22Rv1 (cell line): ENCODE measurements around the gene FADS3.

Experiments
- H3K27ac ChIP-seq: fragments of 450-650 bp; 2 replicates; pipeline ENCODE4 v1.5.1; 2017
- ZFX ChIP-seq: fragments of 450-650 bp; IDR thresholded peaks from 2 replicates; pipeline ENCODE4 v1.6.1; 2017; ENCODE audit warnings: antibody characterized with exemption, borderline replicate concordance
- TF ChIP-seq, protein P1 (sequence below): fragments of 450-650 bp; IDR thresholded peaks from 2 replicates; pipeline ENCODE4 v1.5.1; 2017; ENCODE audit warnings: mild to moderate bottlenecking

FADS3 gene

DNA sequence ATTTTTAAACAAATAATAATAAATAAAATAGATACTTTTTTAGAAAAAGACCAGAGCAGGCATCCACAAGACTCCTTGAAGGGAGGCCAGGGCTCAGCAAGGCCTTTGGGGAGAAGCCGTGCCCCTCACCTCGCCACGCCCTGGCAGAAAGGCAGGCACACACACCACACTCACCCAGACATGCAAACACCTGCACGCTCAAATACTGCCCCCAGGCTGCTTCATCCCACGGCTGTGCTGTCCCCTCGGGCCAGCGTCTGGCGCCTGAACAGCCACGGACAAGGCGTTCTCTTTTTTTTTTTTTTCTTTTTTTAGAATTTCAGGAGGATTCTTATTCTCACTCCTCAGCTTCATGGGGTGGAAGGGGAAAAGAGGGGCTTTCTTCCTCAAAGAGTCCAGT, 1.5 kb downstream of the FADS3 start:
- no peak overlapping the region for H3K27ac ChIP-seq
- TF ChIP-seq, protein P1, sequence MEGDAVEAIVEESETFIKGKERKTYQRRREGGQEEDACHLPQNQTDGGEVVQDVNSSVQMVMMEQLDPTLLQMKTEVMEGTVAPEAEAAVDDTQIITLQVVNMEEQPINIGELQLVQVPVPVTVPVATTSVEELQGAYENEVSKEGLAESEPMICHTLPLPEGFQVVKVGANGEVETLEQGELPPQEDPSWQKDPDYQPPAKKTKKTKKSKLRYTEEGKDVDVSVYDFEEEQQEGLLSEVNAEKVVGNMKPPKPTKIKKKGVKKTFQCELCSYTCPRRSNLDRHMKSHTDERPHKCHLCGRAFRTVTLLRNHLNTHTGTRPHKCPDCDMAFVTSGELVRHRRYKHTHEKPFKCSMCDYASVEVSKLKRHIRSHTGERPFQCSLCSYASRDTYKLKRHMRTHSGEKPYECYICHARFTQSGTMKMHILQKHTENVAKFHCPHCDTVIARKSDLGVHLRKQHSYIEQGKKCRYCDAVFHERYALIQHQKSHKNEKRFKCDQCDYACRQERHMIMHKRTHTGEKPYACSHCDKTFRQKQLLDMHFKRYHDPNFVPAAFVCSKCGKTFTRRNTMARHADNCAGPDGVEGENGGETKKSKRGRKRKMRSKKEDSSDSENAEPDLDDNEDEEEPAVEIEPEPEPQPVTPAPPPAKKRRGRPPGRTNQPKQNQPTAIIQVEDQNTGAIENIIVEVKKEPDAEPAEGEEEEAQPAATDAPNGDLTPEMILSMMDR, result no peak
- TF ChIP-seq ZFX, result no peak

DNA sequence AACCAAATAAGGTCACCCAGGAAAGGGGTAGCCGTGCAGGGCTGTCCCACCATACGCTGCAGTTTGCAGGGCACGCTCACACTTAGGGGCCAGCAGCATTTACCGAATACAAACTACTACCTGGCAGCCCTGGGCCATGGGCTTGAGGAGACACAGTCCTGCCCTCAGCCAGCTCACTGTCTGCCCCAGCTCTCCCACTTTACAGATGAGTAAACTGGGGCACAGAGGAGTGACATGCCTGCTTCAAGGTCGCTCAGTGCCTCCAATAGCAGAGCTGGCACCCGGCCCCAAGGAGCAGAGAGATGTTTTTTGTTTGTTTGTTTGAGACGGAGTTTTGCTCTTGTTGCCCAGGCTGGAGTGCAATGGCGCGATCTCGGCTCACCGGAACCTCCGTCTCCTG, 2.8 kb downstream of the FADS3 start:
- TF ChIP-seq, protein P1, result no peak
- no peak for TF ChIP-seq ZFX
- H3K27ac ChIP-seq, result no peak overlapping the region

DNA sequence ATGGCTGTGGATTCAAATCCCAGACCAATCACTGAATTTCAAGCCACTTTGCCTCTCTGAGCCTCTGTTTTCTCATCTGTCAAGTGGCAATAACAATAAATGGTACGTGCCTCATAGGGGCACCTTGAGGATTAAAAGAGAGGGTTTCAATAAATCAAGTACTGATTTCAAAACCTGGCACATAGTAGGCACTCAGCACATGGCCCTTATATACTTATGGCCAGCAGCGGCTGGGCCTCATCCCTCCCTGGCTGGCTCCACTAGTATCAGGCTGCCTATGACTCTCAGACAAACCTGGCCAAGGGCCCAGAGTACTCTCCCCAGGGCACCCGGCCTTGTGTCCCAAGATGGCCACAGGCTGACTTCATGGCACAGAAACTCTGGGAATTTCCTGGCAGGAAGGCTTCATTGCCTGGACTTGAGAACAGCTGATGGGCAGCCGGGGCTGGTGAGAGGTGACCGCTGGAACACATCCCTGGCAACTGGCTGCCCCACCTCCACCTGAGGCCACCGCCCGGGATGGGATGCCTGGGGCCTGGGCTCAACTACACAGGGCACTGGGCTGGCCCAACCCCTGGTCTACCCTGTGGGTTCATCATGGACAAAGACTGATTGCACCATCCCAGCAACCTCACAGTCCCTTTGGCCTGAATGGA, 3.4 kb downstream of the FADS3 start:
- TF ChIP-seq, protein P1, result no peak
- no peak for TF ChIP-seq ZFX
- H3K27ac ChIP-seq, result no peak overlapping the region

DNA sequence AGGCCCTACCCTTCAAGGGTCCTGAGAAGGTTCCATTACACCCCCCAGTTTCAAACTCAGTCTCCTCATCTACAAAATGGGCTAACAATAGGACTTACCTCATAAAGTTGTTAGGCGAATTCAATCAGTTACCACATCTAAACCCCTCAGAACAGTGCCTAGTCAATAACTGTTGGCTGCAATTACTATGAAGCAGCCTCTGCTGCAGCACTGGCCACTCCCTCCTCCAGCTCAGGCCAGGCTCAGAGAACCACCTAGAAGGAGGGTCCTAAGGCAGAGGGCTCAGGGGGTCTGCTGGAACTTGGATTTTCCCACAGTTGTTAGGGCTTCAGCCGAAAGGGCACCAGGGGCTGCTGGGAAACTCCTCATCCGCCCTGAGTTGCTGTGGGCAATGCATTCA, 4.7 kb downstream of the FADS3 start:
- TF ChIP-seq ZFX, result no peak
- TF ChIP-seq, protein P1, result no peak
- no peak overlapping the region for H3K27ac ChIP-seq

DNA sequence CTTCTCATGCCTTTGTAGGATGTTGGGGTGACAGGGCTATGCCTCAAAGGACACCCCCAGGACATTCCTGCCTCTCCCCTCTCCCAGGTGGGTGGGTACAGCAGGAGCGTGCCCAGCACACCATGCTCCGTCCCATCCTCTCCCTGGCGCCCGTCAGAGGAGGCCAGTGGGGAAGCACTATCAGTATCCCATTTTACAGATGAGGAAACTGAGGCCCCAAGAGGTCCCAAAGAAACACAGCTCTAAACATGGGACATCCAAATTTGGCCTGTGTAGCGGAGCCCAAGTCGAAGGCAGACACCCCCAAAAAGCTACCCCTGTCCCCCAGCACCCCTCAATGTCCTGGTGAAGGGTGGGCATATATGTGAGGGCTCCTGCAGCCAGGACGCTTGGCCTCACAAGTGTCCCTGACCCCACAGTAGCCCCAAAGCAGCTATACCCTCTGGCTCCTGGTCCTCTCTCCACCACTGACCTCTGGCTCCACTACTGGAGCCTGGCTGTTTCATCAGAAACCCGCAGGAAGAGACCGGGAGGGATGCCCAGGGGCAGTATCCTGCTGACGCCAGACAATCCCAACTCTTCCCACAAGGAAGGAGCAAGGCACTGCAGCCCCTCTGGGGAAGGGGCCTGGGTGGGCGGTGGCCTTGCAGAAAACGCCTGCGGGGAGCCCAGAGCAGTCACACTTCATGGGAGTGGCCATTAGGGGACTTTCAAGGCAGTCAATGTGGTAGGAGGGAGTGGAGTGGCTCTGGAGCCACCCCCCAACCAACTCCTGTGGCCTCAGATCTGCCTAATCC, 5.4 kb downstream of the FADS3 start:
- H3K27ac ChIP-seq, result no peak overlapping the region
- TF ChIP-seq ZFX, result no peak
- TF ChIP-seq, protein P1, result no peak

DNA sequence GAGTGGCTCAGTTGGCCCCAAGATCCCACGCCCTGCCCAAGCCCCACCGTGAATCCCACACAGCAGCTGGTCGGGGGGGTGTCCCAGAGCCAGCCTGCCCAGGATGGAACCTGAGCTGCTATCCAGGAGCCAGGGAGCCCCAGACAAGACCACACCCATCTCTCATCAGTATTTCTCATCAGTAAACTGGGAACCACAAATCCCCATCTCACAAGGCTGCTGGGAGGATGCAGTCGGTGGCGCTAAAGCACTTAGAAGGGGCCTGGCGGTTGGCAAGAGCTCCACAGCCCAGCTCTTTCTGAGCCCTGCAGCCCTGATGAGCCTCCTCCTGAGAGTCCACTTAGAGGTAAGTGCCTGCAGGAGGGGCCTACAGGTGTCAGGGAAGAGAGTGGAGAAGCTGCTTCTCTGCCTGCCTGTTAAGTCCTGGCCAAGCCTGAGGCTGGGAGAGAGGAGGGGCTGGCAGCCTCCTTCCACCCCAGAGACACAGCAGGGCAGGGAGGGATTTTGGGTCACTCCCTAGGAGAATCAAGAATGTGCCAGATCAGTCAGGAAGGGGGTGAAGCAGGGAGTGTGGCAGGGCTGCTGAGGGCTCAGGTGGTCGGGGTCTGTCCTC, 6.1 kb downstream of the FADS3 start:
- H3K27ac ChIP-seq, result no peak overlapping the region
- no peak for TF ChIP-seq ZFX
- TF ChIP-seq, protein P1, result no peak

DNA sequence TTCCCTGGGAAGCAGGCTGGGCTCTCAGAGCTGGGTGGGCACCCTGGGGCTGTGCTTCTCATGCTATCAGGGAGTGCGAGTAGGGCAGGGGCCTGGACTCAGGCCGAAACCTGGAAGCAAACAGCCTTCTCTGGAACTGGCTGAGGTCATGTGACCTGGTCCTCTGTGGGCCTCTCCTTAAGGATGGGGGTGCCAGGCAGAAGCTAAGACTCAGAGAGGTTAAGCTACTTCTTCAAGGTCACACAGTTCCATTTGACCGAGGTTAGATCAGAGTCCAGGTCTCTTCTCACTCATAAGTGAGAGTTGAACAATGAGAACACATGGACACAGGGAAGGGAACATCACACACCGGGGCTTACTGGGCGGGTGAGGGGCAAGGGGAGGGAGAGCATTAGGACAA, 7.4 kb downstream of the FADS3 start:
- H3K27ac ChIP-seq, result no peak overlapping the region
- TF ChIP-seq, protein P1, result no peak
- TF ChIP-seq ZFX, result no peak
